Keratinocyte (primary cell): Measurements from ENCODE around the gene ZNF500. TPM values are rescaled to one million over a fixed set of nuclear protein-coding genes. Genes with fewer than 3 reads are reported as not detected.

ENCODE experiments used
- DNase-seq: peaks from one replicate; pipeline ENCODE4 v3.0.0-alpha.2; 2011; ENCODE audit warnings: low read depth, missing footprints, low spot score
- FAIRE-seq: peaks from 2 replicates; lab custom pipeline; 2011; peaks lifted over from hg19 to GRCh38; lab: Jason Lieb, UNC
- H2AFZ ChIP-seq: 2 replicates; pipeline ENCODE4 v1.6.0; 2012; ENCODE audit warnings: low read length, control low read depth, inconsistent platforms; ENCODE audit not compliant: control insufficient read depth
- H3K27ac ChIP-seq: 2 replicates; pipeline ENCODE4 v1.5.1; 2011; ENCODE audit warnings: low read length; ENCODE audit not compliant: control insufficient read depth, insufficient read depth
- H3K27me3 ChIP-seq: 3 replicates; pipeline ENCODE4 v1.6.0; 2011; ENCODE audit warnings: low read length; ENCODE audit not compliant: control insufficient read depth, insufficient read depth; ENCODE audit errors: extremely low read depth
- H3K36me3 ChIP-seq, 2 experiments: 2 replicates in 1 of 2; 3 replicates in 1 of 2; pipeline ENCODE4 v1.5.1; 2011; ENCODE audit warnings: low read length in 2 of 2, mild to moderate bottlenecking in 1 of 2; ENCODE audit not compliant: control insufficient read depth in 2 of 2, insufficient read depth in 2 of 2; ENCODE audit errors: extremely low read depth in 1 of 2
- H3K4me1 ChIP-seq: 3 replicates; pipeline ENCODE4 v1.5.1; 2011; ENCODE audit warnings: low read length; ENCODE audit not compliant: control insufficient read depth, insufficient read depth; ENCODE audit errors: extremely low read depth
- H3K4me2 ChIP-seq: 3 replicates; pipeline ENCODE4 v1.6.0; 2011; ENCODE audit warnings: low read depth, low read length; ENCODE audit not compliant: control insufficient read depth, insufficient read depth; ENCODE audit errors: extremely low read depth
- H3K4me3 ChIP-seq, 3 experiments: fragments of 200-600 bp in 1 of 3; sonication (generic) in 1 of 3; 2 replicates in 2 of 3; 3 replicates in 1 of 3; pipeline ENCODE4 v1.5.1; 2011 to 2016; ENCODE audit warnings: low read length in 3 of 3, mild to moderate bottlenecking in 3 of 3, control low read depth in 2 of 3, inconsistent platforms in 1 of 3, low read depth in 1 of 3, mixed read lengths in 1 of 3, mixed run types in 1 of 3, moderate library complexity in 1 of 3; ENCODE audit not compliant: control insufficient read depth in 2 of 3, insufficient read depth in 2 of 3; ENCODE audit errors: extremely low read depth in 1 of 3
- H3K79me2 ChIP-seq: 2 replicates; pipeline ENCODE4 v1.6.0; 2012; ENCODE audit warnings: low read length; ENCODE audit not compliant: control insufficient read depth, insufficient read depth
- H3K9ac ChIP-seq: 3 replicates; pipeline ENCODE4 v1.6.0; 2011; ENCODE audit warnings: low read length; ENCODE audit not compliant: control insufficient read depth, insufficient read depth; ENCODE audit errors: extremely low read depth
- H3K9me1 ChIP-seq: 3 replicates; pipeline ENCODE4 v1.6.0; 2011; ENCODE audit warnings: low read length; ENCODE audit not compliant: control insufficient read depth, insufficient read depth; ENCODE audit errors: extremely low read depth
- H3K9me3 ChIP-seq: 2 replicates; pipeline ENCODE4 v1.5.1; 2012; ENCODE audit warnings: low read depth, low read length; ENCODE audit not compliant: control insufficient read depth
- H4K20me1 ChIP-seq: 3 replicates; pipeline ENCODE4 v1.6.0; 2011; ENCODE audit warnings: low read length; ENCODE audit not compliant: control insufficient read depth, insufficient read depth; ENCODE audit errors: extremely low read depth
- EZH2 ChIP-seq: IDR thresholded peaks from one replicate; pipeline ENCODE4 v1.6.1; 2012; ENCODE audit warnings: inconsistent platforms, mild to moderate bottlenecking, low read length, moderate library complexity
- dilution Hi-C: fragments of 300-500 bp; cut with MboI; formaldehyde crosslinking; loops from one replicate; pipeline ENCODE4 v1.7.0; 2020; ENCODE audit warnings: low sequenced_read_pairs; ENCODE audit not compliant: extremely low pct_ligation_motif_present
- polyA plus RNA-seq, 5 experiments: library from polyadenylated mRNA; depleted of rRNA in 3 of 5; stranded (reverse) in 3 of 5; stranded (forward) in 1 of 5; unstranded in 1 of 5; fragments of >200 nt; gene quantifications; 1 replicate in 1 of 5; 2 replicates in 3 of 5; 3 replicates in 1 of 5; pipeline versions ENCODE4 v1.2.1 to v1.2.3, GENCODE V29; 2011 to 2012; ENCODE audit warnings: missing spikeins in 2 of 5, low read depth in 1 of 5, low replicate concordance in 1 of 5
- TF ChIP-seq, protein P1 (sequence below), 3 experiments: IDR thresholded peaks in 1 of 3; conservative IDR thresholded peaks in 1 of 3; optimal IDR thresholded peaks in 1 of 3; 2 replicates in 2 of 3; 3 replicates in 1 of 3; pipeline versions ENCODE3 to v1.5.1; 2011; ENCODE audit warnings: low read length in 3 of 3, mild to moderate bottlenecking in 3 of 3, moderate library complexity in 2 of 3, control low read depth in 1 of 3, inconsistent platforms in 1 of 3; ENCODE audit not compliant: insufficient read depth in 2 of 3; ENCODE audit errors: extremely low read depth in 1 of 3

Gene ZNF500
- polyA plus RNA-seq, 1 donor (not counting 4 experiments of a cell fraction or from before 2014, with no cell fraction given), result 3.3 TPM

DNA sequence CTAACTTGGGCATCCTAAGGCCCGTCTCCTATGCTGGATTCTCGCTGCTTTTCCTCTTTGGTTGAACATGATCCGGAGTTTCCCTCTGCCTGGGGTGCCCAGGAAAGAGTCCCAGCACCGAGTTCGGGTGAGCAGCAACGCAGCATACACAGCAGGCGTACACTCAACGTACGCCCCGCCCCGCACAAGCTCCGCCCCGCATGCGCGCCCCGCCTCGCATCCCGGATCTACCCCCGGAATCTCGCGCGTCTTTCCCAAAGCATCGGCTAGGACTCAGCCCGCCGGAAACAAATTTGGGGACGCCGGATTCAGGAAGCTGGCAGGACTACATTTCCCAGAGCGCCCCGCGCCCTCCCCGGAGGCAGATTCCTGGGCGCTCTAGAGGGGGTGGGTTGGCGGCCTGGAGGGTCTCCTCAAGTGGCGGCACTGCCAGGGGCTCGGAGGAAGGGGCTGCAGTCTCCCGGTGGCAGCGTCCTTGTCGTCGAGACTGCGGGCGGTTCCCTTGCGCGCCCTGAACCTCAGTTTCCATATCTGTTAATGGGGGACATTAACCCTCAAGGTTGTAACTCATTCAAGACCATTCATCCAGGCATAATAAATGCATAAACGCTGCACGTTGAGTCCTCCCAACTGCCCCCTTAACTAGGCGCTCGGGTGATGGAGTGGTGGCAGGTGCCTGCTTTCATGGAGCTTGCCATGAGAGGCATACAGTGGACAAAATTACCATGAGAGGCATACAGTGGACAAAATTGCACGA is 1.8 kb upstream of the ZNF500 start:
- H3K4me2 ChIP-seq, result peak overlapping the region; percentile 97
- H4K20me1 ChIP-seq, result no peaks in the 10 kb centered on the region
- FAIRE-seq (peak; percentile 13), DNase-seq (peak; percentile 52)
- H3K9me3 ChIP-seq, result no peaks in the 10 kb centered on the region
- peaks cover 13% of the 10 kb centered on the region for H3K4me1 ChIP-seq
- no peaks in the 10 kb centered on the region for H3K27me3 ChIP-seq
- dilution Hi-C loops, result no loop called here
- H3K27ac ChIP-seq, result peak overlapping the region; percentile 96
- peak overlapping the region; percentile 74 for H2AFZ ChIP-seq
- H3K36me3 ChIP-seq, result peaks cover 7 to 8% of the 10 kb centered on the region in 2 experiments
- H3K9ac ChIP-seq, result peak overlapping the region; percentile 90
- H3K9me1 ChIP-seq, result no peaks in the 10 kb centered on the region
- H3K4me3 ChIP-seq, result peak overlapping the region; percentile 62 to 92 (median 86)
- H3K79me2 ChIP-seq, result peaks cover 21% of the 10 kb centered on the region
- TF ChIP-seq EZH2, result no peak
- TF ChIP-seq, protein P1, sequence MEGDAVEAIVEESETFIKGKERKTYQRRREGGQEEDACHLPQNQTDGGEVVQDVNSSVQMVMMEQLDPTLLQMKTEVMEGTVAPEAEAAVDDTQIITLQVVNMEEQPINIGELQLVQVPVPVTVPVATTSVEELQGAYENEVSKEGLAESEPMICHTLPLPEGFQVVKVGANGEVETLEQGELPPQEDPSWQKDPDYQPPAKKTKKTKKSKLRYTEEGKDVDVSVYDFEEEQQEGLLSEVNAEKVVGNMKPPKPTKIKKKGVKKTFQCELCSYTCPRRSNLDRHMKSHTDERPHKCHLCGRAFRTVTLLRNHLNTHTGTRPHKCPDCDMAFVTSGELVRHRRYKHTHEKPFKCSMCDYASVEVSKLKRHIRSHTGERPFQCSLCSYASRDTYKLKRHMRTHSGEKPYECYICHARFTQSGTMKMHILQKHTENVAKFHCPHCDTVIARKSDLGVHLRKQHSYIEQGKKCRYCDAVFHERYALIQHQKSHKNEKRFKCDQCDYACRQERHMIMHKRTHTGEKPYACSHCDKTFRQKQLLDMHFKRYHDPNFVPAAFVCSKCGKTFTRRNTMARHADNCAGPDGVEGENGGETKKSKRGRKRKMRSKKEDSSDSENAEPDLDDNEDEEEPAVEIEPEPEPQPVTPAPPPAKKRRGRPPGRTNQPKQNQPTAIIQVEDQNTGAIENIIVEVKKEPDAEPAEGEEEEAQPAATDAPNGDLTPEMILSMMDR (optimal IDR thresholded peaks at IDR 0.05 in 1 of 3, IDR thresholded peaks at IDR 0.05 in 1 of 3, conservative IDR thresholded peaks at IDR 0.05 in 1 of 3; ENCODE audit: extremely low read depth in 1 of 3, insufficient read depth in 2 of 3, low read length in 3 of 3), result no peak

DNA sequence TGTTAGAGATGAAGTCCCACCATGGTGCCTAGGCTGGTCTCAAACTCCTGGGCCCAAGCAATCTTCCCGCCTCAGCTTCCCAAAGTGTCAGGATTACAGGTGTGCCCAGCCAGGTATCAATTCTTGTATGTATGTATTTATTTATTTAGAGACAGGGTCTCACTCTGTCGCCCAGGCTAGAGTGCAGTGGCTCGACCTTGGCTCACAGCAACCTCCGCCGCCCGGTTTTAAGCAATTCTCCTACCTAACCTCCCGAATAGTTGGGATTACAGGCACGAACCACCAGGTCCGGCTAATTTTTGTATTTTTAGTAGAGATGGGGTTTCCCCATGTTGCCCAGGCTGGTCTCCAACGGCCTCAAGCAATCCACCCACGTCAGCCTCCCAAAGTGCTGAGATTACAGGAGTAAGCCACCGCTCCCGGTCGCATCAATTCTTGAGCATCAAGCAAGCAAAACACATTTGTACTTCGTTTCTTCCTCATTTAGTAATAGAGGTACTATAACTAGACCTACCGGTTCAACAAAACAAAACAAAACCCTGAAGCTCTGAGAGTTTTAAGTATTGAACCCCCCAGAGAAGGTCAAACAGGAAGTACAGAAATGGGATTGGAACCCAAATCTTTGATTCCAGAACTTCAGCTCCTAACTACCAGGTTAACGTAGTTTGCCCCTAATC is 1.0 kb upstream of the ZNF500 start:
- dilution Hi-C loops, result no loop called here
- H3K4me1 ChIP-seq, result peaks cover 13% of the 10 kb centered on the region
- peaks cover 21% of the 10 kb centered on the region for H3K79me2 ChIP-seq
- H3K27me3 ChIP-seq, result no peaks in the 10 kb centered on the region
- H3K9me1 ChIP-seq, result no peaks in the 10 kb centered on the region
- TF ChIP-seq, protein P1 (optimal IDR thresholded peaks at IDR 0.05 in 1 of 3, IDR thresholded peaks at IDR 0.05 in 1 of 3, conservative IDR thresholded peaks at IDR 0.05 in 1 of 3; ENCODE audit: extremely low read depth in 1 of 3, insufficient read depth in 2 of 3, low read length in 3 of 3), result no peak
- no peak for TF ChIP-seq EZH2
- peak overlapping the region; percentile 62 to 92 (median 86) for H3K4me3 ChIP-seq
- peak overlapping the region; percentile 97 for H3K4me2 ChIP-seq
- H3K27ac ChIP-seq, result peak overlapping the region; percentile 96
- H3K9me3 ChIP-seq, result no peaks in the 10 kb centered on the region
- no peaks in the 10 kb centered on the region for H4K20me1 ChIP-seq
- DNase-seq (no peak), FAIRE-seq (no peak)
- H3K36me3 ChIP-seq, result peaks cover 11% of the 10 kb centered on the region in 2 experiments
- peak overlapping the region; percentile 68 for H2AFZ ChIP-seq
- H3K9ac ChIP-seq, result peak overlapping the region; percentile 90
